ENCODE results near the gene NRXN2.
"Not testable (repeated sequence)": the region's sequence is repeated elsewhere in the genome, so short reads cannot be mapped to it uniquely, and the experiment has no call there.

The NRXN2 gene

GRCh38 chr11:64582885-64583284 lies 140.1 kb downstream of the NRXN2 start:
- no peak for DNase-seq

GRCh38 chr11:64581057-64581523 lies 141.9 kb downstream of the NRXN2 start:
- no peak for DNase-seq

- no peak for DNase-seq
Observed at GRCh38 chr11:64580412-64580811, 142.6 kb downstream of the NRXN2 start.

GRCh38 chr11:64577202-64577601 lies 145.8 kb downstream of the NRXN2 start:
- DNase-seq = no peak

- DNase-seq = no peak
Observed at GRCh38 chr11:64572143-64572542, 150.9 kb downstream of the NRXN2 start.

GRCh38 chr11:64571410-64572091 lies 151.4 kb downstream of the NRXN2 start:
- DNase-seq = no peak

GRCh38 chr11:64571050-64571409 lies 152.0 kb downstream of the NRXN2 start:
- DNase-seq = no peak

- no peak for DNase-seq
Observed at GRCh38 chr11:64570341-64570740, 152.7 kb downstream of the NRXN2 start.

GRCh38 chr11:64569300-64569970 lies 153.6 kb downstream of the NRXN2 start:
- DNase-seq = no peak

- no peak for DNase-seq
Observed at GRCh38 chr11:64568584-64569140, 154.3 kb downstream of the NRXN2 start.

- DNase-seq = no peak
Observed at GRCh38 chr11:64568041-64568571, 154.9 kb downstream of the NRXN2 start.

- no peak for DNase-seq
Observed at GRCh38 chr11:64566915-64567891, 155.8 kb downstream of the NRXN2 start.

- DNase-seq = no peak
Observed at GRCh38 chr11:64566042-64566914, 156.7 kb downstream of the NRXN2 start.

- DNase-seq = no peak
Observed at GRCh38 chr11:64564947-64565889, 157.8 kb downstream of the NRXN2 start.

GRCh38 chr11:64564419-64564818 lies 158.6 kb downstream of the NRXN2 start:
- no peak for DNase-seq

GRCh38 chr11:64563966-64564365 lies 159.0 kb downstream of the NRXN2 start:
- no peak for DNase-seq

GRCh38 chr11:64562723-64563351 lies 160.2 kb downstream of the NRXN2 start:
- DNase-seq = no peak

- DNase-seq = no peak
Observed at GRCh38 chr11:64561984-64562722, 160.8 kb downstream of the NRXN2 start.

- DNase-seq = not testable (repeated sequence)
Observed at GRCh38 chr11:64561429-64561828, 161.6 kb downstream of the NRXN2 start.

Data from inflammatory macrophage treated with lipopolysaccharide for 4 hours (primary cell).